H1 (cell line): ENCODE data around the gene RPL7A. TPM values are rescaled to one million over a fixed set of nuclear protein-coding genes. Genes with fewer than 3 reads are reported as not detected.

ENCODE experiments used
- BCL11A ChIP-seq, 2 experiments: IDR thresholded peaks; one replicate each; pipeline ENCODE4 v1.6.1; 2011; ENCODE audit warnings: low read depth in 2 of 2, low read length in 2 of 2, mild to moderate bottlenecking in 2 of 2
- CTBP2 ChIP-seq: IDR thresholded peaks from 2 replicates; pipeline ENCODE4 v1.7.0; 2011; ENCODE audit warnings: borderline replicate concordance, mild to moderate bottlenecking, moderate library complexity, mixed read lengths, low read length; ENCODE audit not compliant: insufficient read depth, insufficient read length
- JUND ChIP-seq: IDR thresholded peaks from 2 replicates; pipeline ENCODE4 v1.6.1; 2011; ENCODE audit warnings: mild to moderate bottlenecking, improper control_type of control experiment, low read length
- polyA plus RNA-seq, 7 experiments: library from polyadenylated mRNA; depleted of rRNA in 3 of 7; stranded (reverse) in 5 of 7; unstranded in 2 of 7; fragments of >200 nt in 5 of 7; fragments of 200-250 nt in 2 of 7; gene quantifications; 1 replicate in 5 of 7; 2 replicates in 1 of 7; 4 replicates in 1 of 7; pipeline versions ENCODE4 v1.2.1 to v1.2.3, GENCODE V29; 2011 to 2013; ENCODE audit warnings: missing spikeins in 2 of 7, mixed read lengths in 2 of 7
- total RNA-seq: library from RNA; stranded (reverse); fragmentation: NEBNext Ultra II Directional; extraction: Animal tissue kit (Norgen Biotek cat#: 25700); gene quantifications from 2 replicates; pipeline ENCODE4 v1.2.1, GENCODE V29; 2021
- TF ChIP-seq, protein P1 (sequence below): fragments of 300-600 bp; sonication (generic); IDR thresholded peaks from 2 replicates; pipeline ENCODE4 v1.7.1; 2012; ENCODE audit warnings: low read length, moderate library complexity, mild to moderate bottlenecking, inconsistent platforms; ENCODE audit not compliant: insufficient replicate concordance

RPL7A gene
- total and polyA plus RNA-seq, 2 of the 8 experiments (the other 6 are each of a cell fraction or from before 2014, with no cell fraction given) = 2,578 to 2,783 TPM

DNA sequence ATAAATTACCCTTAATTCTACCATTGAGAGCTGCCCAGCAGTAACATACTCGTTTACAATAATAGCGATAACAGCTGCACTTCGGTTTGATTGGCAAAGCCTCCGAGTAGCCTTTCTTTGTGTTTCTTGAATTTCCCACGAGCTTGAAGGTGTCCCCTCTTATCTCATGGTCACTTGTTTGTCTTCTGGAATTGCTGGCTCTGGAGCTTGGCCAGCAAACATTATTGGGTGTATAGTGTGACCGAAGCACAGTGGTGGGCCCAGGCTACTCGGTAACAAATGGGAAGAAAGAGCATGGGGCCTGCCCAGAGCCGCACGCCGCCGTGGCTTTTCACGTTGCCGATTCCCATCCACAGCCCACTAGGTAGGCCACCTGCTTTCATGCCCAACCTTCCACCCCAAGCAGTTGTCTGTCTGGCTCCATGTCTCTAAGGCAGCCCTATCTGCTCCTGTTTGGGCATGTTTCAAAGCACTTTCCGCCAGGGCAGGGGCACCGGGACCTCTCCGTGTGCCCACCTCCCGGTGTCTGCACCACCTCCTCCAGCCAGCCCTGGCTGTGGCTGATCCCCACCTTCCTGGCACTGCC lies 36.8 kb downstream of the RPL7A start (continued):
- TF ChIP-seq BCL11A (IDR thresholded peaks at IDR 0.05; ENCODE audit: low read depth in 2 of 2, low read length in 2 of 2) (no peak), JUND (no peak), CTBP2 (no peak)
- TF ChIP-seq, protein P1, sequence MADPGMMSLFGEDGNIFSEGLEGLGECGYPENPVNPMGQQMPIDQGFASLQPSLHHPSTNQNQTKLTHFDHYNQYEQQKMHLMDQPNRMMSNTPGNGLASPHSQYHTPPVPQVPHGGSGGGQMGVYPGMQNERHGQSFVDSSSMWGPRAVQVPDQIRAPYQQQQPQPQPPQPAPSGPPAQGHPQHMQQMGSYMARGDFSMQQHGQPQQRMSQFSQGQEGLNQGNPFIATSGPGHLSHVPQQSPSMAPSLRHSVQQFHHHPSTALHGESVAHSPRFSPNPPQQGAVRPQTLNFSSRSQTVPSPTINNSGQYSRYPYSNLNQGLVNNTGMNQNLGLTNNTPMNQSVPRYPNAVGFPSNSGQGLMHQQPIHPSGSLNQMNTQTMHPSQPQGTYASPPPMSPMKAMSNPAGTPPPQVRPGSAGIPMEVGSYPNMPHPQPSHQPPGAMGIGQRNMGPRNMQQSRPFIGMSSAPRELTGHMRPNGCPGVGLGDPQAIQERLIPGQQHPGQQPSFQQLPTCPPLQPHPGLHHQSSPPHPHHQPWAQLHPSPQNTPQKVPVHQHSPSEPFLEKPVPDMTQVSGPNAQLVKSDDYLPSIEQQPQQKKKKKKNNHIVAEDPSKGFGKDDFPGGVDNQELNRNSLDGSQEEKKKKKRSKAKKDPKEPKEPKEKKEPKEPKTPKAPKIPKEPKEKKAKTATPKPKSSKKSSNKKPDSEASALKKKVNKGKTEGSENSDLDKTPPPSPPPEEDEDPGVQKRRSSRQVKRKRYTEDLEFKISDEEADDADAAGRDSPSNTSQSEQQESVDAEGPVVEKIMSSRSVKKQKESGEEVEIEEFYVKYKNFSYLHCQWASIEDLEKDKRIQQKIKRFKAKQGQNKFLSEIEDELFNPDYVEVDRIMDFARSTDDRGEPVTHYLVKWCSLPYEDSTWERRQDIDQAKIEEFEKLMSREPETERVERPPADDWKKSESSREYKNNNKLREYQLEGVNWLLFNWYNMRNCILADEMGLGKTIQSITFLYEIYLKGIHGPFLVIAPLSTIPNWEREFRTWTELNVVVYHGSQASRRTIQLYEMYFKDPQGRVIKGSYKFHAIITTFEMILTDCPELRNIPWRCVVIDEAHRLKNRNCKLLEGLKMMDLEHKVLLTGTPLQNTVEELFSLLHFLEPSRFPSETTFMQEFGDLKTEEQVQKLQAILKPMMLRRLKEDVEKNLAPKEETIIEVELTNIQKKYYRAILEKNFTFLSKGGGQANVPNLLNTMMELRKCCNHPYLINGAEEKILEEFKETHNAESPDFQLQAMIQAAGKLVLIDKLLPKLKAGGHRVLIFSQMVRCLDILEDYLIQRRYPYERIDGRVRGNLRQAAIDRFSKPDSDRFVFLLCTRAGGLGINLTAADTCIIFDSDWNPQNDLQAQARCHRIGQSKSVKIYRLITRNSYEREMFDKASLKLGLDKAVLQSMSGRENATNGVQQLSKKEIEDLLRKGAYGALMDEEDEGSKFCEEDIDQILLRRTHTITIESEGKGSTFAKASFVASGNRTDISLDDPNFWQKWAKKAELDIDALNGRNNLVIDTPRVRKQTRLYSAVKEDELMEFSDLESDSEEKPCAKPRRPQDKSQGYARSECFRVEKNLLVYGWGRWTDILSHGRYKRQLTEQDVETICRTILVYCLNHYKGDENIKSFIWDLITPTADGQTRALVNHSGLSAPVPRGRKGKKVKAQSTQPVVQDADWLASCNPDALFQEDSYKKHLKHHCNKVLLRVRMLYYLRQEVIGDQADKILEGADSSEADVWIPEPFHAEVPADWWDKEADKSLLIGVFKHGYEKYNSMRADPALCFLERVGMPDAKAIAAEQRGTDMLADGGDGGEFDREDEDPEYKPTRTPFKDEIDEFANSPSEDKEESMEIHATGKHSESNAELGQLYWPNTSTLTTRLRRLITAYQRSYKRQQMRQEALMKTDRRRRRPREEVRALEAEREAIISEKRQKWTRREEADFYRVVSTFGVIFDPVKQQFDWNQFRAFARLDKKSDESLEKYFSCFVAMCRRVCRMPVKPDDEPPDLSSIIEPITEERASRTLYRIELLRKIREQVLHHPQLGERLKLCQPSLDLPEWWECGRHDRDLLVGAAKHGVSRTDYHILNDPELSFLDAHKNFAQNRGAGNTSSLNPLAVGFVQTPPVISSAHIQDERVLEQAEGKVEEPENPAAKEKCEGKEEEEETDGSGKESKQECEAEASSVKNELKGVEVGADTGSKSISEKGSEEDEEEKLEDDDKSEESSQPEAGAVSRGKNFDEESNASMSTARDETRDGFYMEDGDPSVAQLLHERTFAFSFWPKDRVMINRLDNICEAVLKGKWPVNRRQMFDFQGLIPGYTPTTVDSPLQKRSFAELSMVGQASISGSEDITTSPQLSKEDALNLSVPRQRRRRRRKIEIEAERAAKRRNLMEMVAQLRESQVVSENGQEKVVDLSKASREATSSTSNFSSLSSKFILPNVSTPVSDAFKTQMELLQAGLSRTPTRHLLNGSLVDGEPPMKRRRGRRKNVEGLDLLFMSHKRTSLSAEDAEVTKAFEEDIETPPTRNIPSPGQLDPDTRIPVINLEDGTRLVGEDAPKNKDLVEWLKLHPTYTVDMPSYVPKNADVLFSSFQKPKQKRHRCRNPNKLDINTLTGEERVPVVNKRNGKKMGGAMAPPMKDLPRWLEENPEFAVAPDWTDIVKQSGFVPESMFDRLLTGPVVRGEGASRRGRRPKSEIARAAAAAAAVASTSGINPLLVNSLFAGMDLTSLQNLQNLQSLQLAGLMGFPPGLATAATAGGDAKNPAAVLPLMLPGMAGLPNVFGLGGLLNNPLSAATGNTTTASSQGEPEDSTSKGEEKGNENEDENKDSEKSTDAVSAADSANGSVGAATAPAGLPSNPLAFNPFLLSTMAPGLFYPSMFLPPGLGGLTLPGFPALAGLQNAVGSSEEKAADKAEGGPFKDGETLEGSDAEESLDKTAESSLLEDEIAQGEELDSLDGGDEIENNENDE = no peak
